Osteoblast (primary cell): ENCODE data around the gene FXYD6. TPM values are rescaled to one million over a fixed set of nuclear protein-coding genes. Genes with fewer than 3 reads are reported as not detected.

Experiments used
- DNase-seq: peaks from one replicate; pipeline ENCODE4 v3.0.0; 2011; ENCODE audit warnings: low spot score, mixed read lengths; ENCODE audit not compliant: insufficient read length; ENCODE audit errors: missing footprints
- H2AFZ ChIP-seq: 2 replicates; pipeline ENCODE4 v1.6.0; 2011; ENCODE audit warnings: mild to moderate bottlenecking, low read length
- H3K27ac ChIP-seq: 2 replicates; pipeline ENCODE4 v1.5.1; 2011; ENCODE audit warnings: mild to moderate bottlenecking, low read depth, low read length, moderate library complexity
- H3K27me3 ChIP-seq: 2 replicates; pipeline ENCODE4 v1.6.0; 2012; ENCODE audit warnings: mild to moderate bottlenecking, control low read depth, inconsistent platforms, low read length, moderate library complexity; ENCODE audit not compliant: insufficient read depth
- H3K36me3 ChIP-seq: 2 replicates; pipeline ENCODE4 v1.5.1; 2011; ENCODE audit warnings: mild to moderate bottlenecking, low read length, control low read depth, moderate library complexity; ENCODE audit not compliant: insufficient read depth
- H3K4me1 ChIP-seq: 2 replicates; pipeline ENCODE4 v1.5.1; 2011; ENCODE audit warnings: mild to moderate bottlenecking, low read length, control low read depth, moderate library complexity; ENCODE audit not compliant: insufficient read depth
- H3K4me2 ChIP-seq: 2 replicates; pipeline ENCODE4 v1.6.0; 2011; ENCODE audit warnings: mild to moderate bottlenecking, low read length; ENCODE audit not compliant: insufficient read depth
- H3K4me3 ChIP-seq: fragments of 200-600 bp; sonication (generic); 3 replicates; pipeline ENCODE4 v1.5.1; 2012; ENCODE audit warnings: mild to moderate bottlenecking, low read length, inconsistent platforms; ENCODE audit not compliant: insufficient read depth
- H3K79me2 ChIP-seq: 2 replicates; pipeline ENCODE4 v1.6.0; 2012; ENCODE audit warnings: mild to moderate bottlenecking, low read length, control low read depth, inconsistent platforms; ENCODE audit not compliant: insufficient read depth
- H3K9me3 ChIP-seq: 2 replicates; pipeline ENCODE4 v1.5.1; 2011; ENCODE audit warnings: low read depth, low read length, control low read depth
- H4K20me1 ChIP-seq: 2 replicates; pipeline ENCODE4 v1.6.0; 2012; ENCODE audit warnings: mild to moderate bottlenecking, low read length, control low read depth; ENCODE audit not compliant: insufficient read depth
- total RNA-seq: library from RNA; depleted of rRNA; stranded (reverse); fragments of >200 nt; gene quantifications from 2 replicates; pipeline ENCODE4 v1.2.3, GENCODE V29; 2012
- TF ChIP-seq, protein P1 (sequence below): IDR thresholded peaks from 2 replicates; pipeline ENCODE4 v1.5.1; 2011; ENCODE audit warnings: mild to moderate bottlenecking, low read depth, low read length, moderate library complexity; ENCODE audit errors: extremely low read depth

FXYD6 gene
- total RNA-seq, 1 donor: not detected

DNA sequence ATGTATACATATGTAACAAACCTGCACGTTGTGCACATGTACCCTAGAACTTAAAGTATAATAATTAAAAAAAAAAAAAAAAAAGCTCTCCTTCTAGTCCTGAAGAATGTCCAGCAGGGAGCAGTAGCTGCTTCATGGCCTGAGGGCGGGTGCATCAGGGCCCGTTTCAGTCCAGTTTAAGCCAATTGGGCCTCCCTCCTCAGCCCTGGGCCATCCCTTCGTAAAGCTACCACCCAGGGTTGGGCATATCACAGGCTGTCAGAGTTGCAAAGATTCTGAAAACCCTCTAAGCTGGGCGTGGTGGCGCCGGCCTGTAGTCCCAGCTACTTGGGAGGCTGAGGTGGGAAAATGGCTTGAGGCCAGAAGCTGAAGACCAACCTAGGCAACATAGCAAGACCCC lies 47.3 kb upstream of the FXYD6 start:
- Histone ChIP-seq H3K27me3 (no peaks in the 10 kb centered on the region), H3K36me3 (no peaks in the 10 kb centered on the region), H3K4me3 (no peak overlapping the region), H3K27ac (no peak overlapping the region), H3K4me1 (no peaks in the 10 kb centered on the region), H3K4me2 (no peak overlapping the region), H3K79me2 (no peaks in the 10 kb centered on the region), H4K20me1 (no peaks in the 10 kb centered on the region), H3K9me3 (no peaks in the 10 kb centered on the region), H2AFZ (no peak overlapping the region)
- TF ChIP-seq, protein P1, sequence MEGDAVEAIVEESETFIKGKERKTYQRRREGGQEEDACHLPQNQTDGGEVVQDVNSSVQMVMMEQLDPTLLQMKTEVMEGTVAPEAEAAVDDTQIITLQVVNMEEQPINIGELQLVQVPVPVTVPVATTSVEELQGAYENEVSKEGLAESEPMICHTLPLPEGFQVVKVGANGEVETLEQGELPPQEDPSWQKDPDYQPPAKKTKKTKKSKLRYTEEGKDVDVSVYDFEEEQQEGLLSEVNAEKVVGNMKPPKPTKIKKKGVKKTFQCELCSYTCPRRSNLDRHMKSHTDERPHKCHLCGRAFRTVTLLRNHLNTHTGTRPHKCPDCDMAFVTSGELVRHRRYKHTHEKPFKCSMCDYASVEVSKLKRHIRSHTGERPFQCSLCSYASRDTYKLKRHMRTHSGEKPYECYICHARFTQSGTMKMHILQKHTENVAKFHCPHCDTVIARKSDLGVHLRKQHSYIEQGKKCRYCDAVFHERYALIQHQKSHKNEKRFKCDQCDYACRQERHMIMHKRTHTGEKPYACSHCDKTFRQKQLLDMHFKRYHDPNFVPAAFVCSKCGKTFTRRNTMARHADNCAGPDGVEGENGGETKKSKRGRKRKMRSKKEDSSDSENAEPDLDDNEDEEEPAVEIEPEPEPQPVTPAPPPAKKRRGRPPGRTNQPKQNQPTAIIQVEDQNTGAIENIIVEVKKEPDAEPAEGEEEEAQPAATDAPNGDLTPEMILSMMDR: no peak
- peak; percentile 79 for DNase-seq

DNA sequence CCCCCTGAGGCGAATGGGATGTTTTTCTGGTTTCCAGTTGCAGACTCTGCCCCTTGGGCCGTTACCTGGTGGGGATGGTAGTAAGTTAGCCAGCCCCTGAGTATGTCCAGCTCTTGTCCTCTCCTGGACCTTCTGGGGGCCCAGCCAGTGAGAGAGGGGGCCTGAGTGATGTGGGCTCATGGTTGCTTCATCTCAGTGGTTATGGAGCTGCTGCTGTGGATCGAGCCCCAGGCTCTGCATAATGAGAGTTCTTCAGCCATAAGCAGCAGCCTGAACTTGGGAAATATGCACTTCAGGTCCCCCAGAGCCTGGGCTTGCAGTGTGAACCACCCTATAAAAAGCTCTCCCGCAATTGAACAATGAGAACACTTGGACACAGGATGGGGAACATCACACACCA lies 46.8 kb upstream of the FXYD6 start:
- peak; percentile 29 for DNase-seq
- TF ChIP-seq, protein P1: no peak
- Histone ChIP-seq H4K20me1 (no peaks in the 10 kb centered on the region), H3K79me2 (no peaks in the 10 kb centered on the region), H3K4me1 (no peaks in the 10 kb centered on the region), H3K9me3 (no peaks in the 10 kb centered on the region), H3K36me3 (no peaks in the 10 kb centered on the region), H3K4me2 (no peak overlapping the region), H3K27ac (no peak overlapping the region), H3K4me3 (no peak overlapping the region), H2AFZ (no peak overlapping the region), H3K27me3 (no peaks in the 10 kb centered on the region)

GRCh38 chr11:117921893-117922292 lies 45.4 kb upstream of the FXYD6 start:
- H3K4me1 ChIP-seq: no peaks in the 10 kb centered on the region
- H3K36me3 ChIP-seq: no peaks in the 10 kb centered on the region
- H2AFZ ChIP-seq: no peak overlapping the region
- H3K27ac ChIP-seq: no peak overlapping the region
- DNase-seq: no peak
- no peak overlapping the region for H3K4me2 ChIP-seq
- no peaks in the 10 kb centered on the region for H4K20me1 ChIP-seq
- TF ChIP-seq, protein P1: no peak
- no peaks in the 10 kb centered on the region for H3K79me2 ChIP-seq
- no peak overlapping the region for H3K4me3 ChIP-seq
- no peaks in the 10 kb centered on the region for H3K9me3 ChIP-seq
- no peaks in the 10 kb centered on the region for H3K27me3 ChIP-seq

DNA sequence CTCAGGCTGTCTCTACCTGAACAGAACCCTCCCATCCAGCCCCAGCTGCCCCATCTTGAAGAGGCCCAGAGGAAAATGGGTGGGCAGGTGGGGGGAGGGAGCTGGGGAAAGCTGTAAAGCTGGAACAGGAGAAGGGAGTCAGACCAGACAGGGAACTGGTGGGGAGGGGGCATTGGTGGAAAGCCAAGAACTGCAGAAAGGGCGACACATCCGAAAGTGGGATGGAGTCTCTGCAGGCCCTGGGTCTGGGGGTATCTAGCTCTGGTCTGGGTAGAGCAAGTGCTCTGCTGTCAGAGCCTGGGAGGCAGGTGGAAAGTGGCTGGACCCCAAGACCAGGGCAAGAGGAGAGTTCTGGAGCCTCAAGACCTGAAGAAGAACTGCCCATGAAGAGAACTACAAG lies 45.0 kb upstream of the FXYD6 start:
- H2AFZ ChIP-seq: no peak overlapping the region
- no peaks in the 10 kb centered on the region for H3K36me3 ChIP-seq
- peak; percentile 42 for DNase-seq
- no peaks in the 10 kb centered on the region for H3K27me3 ChIP-seq
- H3K27ac ChIP-seq: no peak overlapping the region
- TF ChIP-seq, protein P1: no peak
- H3K4me3 ChIP-seq: no peak overlapping the region
- no peaks in the 10 kb centered on the region for H3K79me2 ChIP-seq
- H3K4me2 ChIP-seq: no peak overlapping the region
- no peaks in the 10 kb centered on the region for H4K20me1 ChIP-seq
- no peaks in the 10 kb centered on the region for H3K9me3 ChIP-seq
- H3K4me1 ChIP-seq: no peaks in the 10 kb centered on the region
